ENCODE data around the gene IAH1.
"Not testable (repeated sequence)": the region's sequence is repeated elsewhere in the genome, so short reads cannot be mapped to it uniquely, and the experiment has no call there.

Gene IAH1

DNA sequence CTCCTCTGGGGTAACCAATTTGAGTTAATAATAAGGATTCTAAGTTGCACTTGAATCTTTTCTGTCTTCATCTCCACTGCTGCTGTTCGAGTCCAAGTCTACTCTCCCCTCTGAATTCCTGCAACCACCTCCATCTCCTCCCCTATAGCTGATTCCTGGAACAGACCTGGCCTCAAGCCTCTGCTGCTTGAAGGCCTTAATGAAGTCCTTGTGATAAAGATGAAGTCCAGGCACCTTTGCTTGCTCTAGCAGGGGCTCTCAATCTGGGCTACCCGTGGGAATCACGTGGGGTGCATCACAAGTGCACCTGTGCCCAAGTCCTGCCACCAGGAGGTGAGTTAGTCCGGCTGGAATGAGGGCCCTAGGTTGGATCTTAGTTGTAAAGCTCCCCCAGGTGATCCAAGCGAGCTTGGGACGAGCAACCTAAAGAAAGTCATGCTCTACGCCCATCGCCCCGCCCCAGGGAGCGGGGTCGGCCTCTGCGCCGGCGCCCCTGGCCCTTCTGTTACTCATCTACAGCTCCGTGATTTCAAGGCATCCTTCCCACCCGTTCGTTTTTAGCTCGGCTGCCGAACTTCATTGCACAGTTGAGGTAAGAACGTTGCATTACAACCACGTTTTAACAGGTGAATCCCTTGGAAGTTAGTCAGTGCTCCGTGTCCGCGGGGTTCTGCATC is 905 bp upstream of the IAH1 start:
- in situ Hi-C loops (cut with HindIII; ENCODE audit: low sequenced_read_pairs) = no loop called here

DNA sequence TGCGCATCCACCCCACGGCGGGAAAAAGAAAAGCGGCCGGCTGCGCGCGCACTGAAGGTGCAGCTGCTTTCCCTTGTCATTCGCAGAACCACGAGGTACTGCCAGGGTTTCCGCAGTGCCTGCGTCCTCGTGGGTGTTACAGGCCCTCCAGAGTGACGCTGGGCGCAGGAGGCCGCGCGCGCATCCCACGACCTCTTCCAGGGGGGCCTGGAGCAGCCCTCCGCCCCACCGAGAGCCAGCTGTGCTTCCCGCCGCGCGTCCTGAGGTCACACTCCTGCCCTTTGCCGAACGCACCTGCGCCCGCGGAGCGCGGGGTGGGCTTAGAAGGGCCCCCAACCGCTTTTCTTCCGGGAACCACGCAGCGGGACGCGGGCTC is 378 bp upstream of the IAH1 start:
- in situ Hi-C loops (cut with HindIII; ENCODE audit: low sequenced_read_pairs) = no loop called here

GRCh38 chr2:9477914-9478313 is 3.6 kb downstream of the IAH1 start:
- in situ Hi-C loops (cut with HindIII; ENCODE audit: low sequenced_read_pairs) = no loop called here

- in situ Hi-C loops (cut with HindIII; ENCODE audit: low sequenced_read_pairs) = no loop called here
Measured at GRCh38 chr2:9478526-9478925, 4.2 kb downstream of the IAH1 start.

DNA sequence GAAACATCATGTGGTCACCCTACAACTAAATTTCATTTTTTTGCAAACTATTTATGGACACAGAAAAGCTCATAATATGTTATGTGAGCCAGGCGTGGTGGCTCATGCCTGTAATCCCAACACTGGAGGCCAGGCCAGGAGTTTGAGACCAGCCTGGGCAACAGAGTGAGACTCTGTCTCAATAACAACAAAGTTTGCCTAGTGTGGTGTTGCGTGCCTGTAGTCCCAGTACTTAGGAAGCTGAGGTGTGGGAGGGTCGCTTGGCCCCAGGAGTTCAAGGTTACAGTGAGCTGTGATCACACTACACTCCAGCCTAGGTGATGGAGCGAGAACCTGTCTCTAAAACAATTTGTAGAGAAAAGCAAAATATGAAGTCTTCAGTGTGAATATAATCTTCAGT is 5.8 kb downstream of the IAH1 start:
- in situ Hi-C loops (cut with HindIII; ENCODE audit: low sequenced_read_pairs) = no loop called here

GRCh38 chr2:9483107-9483506 is 8.8 kb downstream of the IAH1 start:
- in situ Hi-C loops (cut with HindIII; ENCODE audit: low sequenced_read_pairs) = no loop called here

- in situ Hi-C loops (cut with HindIII; ENCODE audit: low sequenced_read_pairs) = no loop called here
Measured at GRCh38 chr2:9484533-9484932, 10.2 kb downstream of the IAH1 start.

DNA sequence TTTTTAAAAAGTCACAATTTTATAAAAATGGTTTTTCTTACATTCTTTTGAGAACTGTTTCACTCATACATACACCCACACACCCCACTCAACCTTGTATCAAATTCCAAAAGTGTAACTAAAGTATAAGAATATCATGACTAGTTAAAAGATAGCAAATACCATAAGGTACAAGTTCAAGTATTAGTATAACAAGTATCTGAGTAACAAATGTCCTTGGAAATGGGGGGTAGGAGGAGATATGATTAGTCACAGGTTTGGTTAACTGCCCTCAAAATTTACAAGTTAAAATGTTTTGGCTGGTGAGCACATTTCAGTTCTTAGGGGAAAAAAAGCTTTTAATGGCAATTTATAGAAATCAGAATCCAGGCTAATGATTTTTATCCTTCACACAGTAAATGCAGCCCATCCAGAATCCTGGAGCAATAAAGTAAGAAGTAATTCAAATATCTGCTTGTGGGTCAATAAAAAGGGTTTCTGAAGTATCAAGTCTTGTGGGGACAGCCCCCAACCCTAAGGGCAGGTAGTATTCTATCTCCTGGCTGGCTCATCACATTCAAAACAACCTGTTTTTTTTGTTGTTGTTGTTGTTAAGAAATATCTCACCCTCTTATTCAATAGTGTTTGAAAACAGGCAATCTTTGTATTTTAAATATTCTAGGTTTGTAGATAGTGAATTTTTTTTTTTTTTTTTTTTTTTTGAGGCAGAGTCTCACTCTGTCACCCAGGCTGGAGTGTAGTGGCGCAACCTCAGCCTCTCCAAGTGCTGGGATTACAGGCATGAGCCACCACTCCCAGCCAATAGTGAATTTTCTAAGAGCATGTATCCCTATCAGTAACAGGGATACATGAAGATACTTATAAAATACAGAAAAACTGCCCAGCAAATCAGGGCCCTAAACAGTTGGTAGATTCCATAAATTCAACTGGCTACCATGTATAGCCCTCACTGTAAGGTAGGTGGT is 14.5 kb downstream of the IAH1 start:
- in situ Hi-C loops (cut with HindIII; ENCODE audit: low sequenced_read_pairs) = no loop called here

- in situ Hi-C loops (cut with HindIII; ENCODE audit: low sequenced_read_pairs) = loop anchor here (5.0 kb wide), 1 partner anchor 63 kb away; no protein-coding TSS in a partner anchor
Measured at GRCh38 chr2:9490789-9491188, 16.4 kb downstream of the IAH1 start.

GRCh38 chr2:9492927-9493326 is 18.6 kb downstream of the IAH1 start:
- in situ Hi-C loops (cut with HindIII; ENCODE audit: low sequenced_read_pairs) = loop anchor here (5.0 kb wide), 1 partner anchor 66 kb away; no protein-coding TSS in a partner anchor

GRCh38 chr2:9493478-9493877 is 19.1 kb downstream of the IAH1 start:
- in situ Hi-C loops (cut with HindIII; ENCODE audit: low sequenced_read_pairs) = loop anchor here (5.0 kb wide), 1 partner anchor 66 kb away; no protein-coding TSS in a partner anchor

- in situ Hi-C loops (cut with HindIII; ENCODE audit: low sequenced_read_pairs) = loop anchor here (5.0 kb wide), 1 partner anchor 67 kb away; no protein-coding TSS in a partner anchor
Measured at GRCh38 chr2:9494081-9494480, 19.7 kb downstream of the IAH1 start.

- in situ Hi-C loops (cut with HindIII; ENCODE audit: low sequenced_read_pairs) = no loop called here
Measured at GRCh38 chr2:9497017-9497416, 22.7 kb downstream of the IAH1 start.

DNA sequence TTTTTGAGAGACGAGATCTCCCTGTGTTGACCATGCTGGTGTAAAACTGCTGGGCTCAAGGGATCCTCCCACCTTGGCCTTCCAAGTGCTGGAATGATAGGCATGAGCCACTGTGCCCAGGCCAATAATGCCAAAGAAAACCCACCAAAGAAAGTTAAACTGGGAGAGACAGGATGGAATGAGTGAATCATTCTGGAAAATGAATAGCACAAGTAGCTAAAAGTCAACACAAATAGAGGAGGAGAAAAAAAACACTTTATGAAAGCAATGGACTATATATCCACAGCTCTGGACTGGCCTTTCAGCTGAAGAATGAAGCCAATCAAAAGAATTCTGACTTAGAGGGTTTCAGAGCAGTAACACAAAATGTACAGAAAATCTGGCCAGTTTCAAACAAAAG is 23.9 kb downstream of the IAH1 start:
- in situ Hi-C loops (cut with HindIII; ENCODE audit: low sequenced_read_pairs) = no loop called here

DNA sequence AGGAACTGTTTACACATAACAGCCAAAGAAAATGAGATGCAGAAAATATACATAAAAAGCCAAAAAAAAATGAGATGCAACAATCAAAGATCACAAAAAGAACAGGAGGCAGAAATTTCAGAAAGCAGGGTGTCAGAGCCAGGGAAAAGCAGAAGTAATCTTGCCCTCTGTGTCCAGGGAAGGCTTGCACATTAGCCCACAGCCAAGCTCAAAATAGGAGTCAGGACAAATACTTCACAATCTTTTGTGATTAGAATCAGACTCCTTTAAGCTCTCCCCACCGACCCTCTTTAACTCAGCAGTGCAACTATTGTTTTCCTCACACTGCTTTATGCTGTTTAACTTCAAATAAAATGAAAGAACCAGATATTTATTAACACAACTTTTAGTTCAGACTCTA is 34.6 kb downstream of the IAH1 start:
- in situ Hi-C loops (cut with HindIII; ENCODE audit: low sequenced_read_pairs) = no loop called here

- in situ Hi-C loops (cut with HindIII; ENCODE audit: low sequenced_read_pairs) = not testable (repeated sequence)
Measured at GRCh38 chr2:9513946-9514345, 39.6 kb downstream of the IAH1 start.

GRCh38 chr2:9517118-9517782 is 42.9 kb downstream of the IAH1 start:
- in situ Hi-C loops (cut with HindIII; ENCODE audit: low sequenced_read_pairs) = no loop called here

- in situ Hi-C loops (cut with HindIII; ENCODE audit: low sequenced_read_pairs) = no loop called here
Measured at GRCh38 chr2:9518163-9518562, 43.8 kb downstream of the IAH1 start.

DNA sequence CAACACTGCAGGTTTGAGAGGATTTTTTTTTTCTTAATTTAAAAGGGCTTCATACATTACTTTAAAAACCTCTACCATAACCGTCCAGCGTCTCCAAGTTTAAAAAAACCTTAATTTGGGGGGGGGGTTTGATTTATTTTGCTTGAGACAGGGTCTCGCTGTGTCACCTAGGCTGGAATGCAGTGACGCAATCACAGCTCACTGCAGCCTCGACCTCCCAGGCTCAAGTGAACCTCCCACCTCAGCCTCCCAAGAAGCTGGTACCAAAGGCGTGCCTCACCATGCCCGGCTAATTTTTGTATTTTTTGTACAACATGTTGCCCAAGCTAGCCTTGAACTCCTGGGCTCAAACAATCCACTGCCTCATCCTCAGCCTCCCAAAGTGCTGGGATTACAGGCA is 44.4 kb downstream of the IAH1 start:
- in situ Hi-C loops (cut with HindIII; ENCODE audit: low sequenced_read_pairs) = no loop called here

- in situ Hi-C loops (cut with HindIII; ENCODE audit: low sequenced_read_pairs) = no loop called here
Measured at GRCh38 chr2:9519250-9519649, 44.9 kb downstream of the IAH1 start.

DNA sequence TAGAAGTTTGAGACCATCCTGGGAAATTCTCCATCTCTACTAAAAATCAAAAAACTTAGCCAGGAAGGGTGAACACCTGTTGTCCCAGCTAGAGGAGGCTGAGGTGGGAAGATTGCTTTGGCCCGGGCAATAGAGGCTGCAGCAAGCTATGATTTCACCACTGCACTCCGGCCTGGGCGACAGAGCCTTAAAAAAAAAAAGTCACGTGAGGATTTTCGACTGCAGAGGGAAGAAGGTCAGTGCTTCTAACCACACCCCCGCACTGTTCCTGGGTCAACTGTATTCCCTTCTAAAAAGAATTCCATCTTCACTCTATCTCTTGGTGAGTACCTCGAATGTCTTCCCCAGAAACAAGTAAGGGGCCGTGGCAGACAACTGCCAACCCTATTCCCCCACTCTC is 49.9 kb downstream of the IAH1 start:
- in situ Hi-C loops (cut with HindIII; ENCODE audit: low sequenced_read_pairs) = no loop called here

All from endothelial cell of hepatic sinusoid (primary cell).